HCT116 (cell line): ENCODE data around the gene IQUB. TPM values are rescaled to one million over a fixed set of nuclear protein-coding genes. Genes with fewer than 3 reads are reported as not detected.

ENCODE experiments used
- ATAC-seq: fragments of 200-7000 bp; cut with Tn5 transposase; 2 replicates; pipeline ENCODE4 v1.9.1; 2020; ENCODE audit warnings: mild to moderate bottlenecking, moderate library complexity
- BruUV-seq: library from RNA; stranded (reverse); fragments of 400-500 nt; replicated peaks from 2 replicates; lab custom pipeline; 2021; lab: Mats Ljungman, UMichigan
- CTCF ChIA-PET: fragments of 300-600 bp; sonication (Branson Sonifier 250); formaldehyde crosslinking; loops from one replicate; lab custom pipeline; 2021; ENCODE audit warnings: antibody characterized with exemption; lab: Charles Lee
- POLR2A ChIA-PET: fragments of 300-600, 350-600 bp; sonication (Branson Sonifier 250); formaldehyde crosslinking; loops from one replicate; lab custom pipeline; 2021; ENCODE audit warnings: antibody characterized with exemption; lab: Charles Lee
- RAD21 ChIA-PET, 2 experiments: fragments of 300-600 bp; sonication (Branson Sonifier 250); formaldehyde crosslinking; loops; one replicate each; lab custom pipeline; 2023; ENCODE audit warnings: low total read pairs in 2 of 2; ENCODE audit not compliant: uncharacterized antibody in 2 of 2, unreplicated experiment in 2 of 2, low non-redundant PET in 1 of 2; lab: Charles Lee
- DNase-seq: peaks from one replicate; pipeline ENCODE4 v3.0.0-alpha.2; 2010; ENCODE audit warnings: low read depth, low spot score
- H2AFZ ChIP-seq: fragments of 200-600 bp; shearing (Covaris generic), sonication (generic); 2 replicates; pipeline ENCODE4 v1.6.1; 2017; ENCODE audit warnings: low read depth, mixed run types, mixed read lengths, antibody characterized with exemption, low read length; ENCODE audit not compliant: poor library complexity, severe bottlenecking
- H3K27ac ChIP-seq: 2 replicates; pipeline ENCODE4 v1.5.1; 2012; ENCODE audit warnings: low read depth, low read length
- H3K27me3 ChIP-seq: fragments of 200-600 bp; sonication (generic); 2 replicates; pipeline ENCODE4 v1.6.1; 2016; ENCODE audit warnings: mixed run types, low read length, mixed read lengths; ENCODE audit not compliant: insufficient read depth
- H3K36me3 ChIP-seq, 2 experiments: fragments of 200-500 bp in 1 of 2; fragments of 200-600 bp in 1 of 2; sonication (Bioruptor generic) in 1 of 2; sonication (generic) in 1 of 2; 2 replicates each; pipeline versions ENCODE4 v1.5.1 to v1.6.1; 2014 to 2016; ENCODE audit warnings: low read length in 2 of 2, inconsistent platforms in 1 of 2, mixed read lengths in 1 of 2, mixed run types in 1 of 2; ENCODE audit not compliant: insufficient read depth in 2 of 2, control insufficient read depth in 1 of 2
- H3K4me1 ChIP-seq, 2 experiments: fragments of 200-600 bp in 1 of 2; sonication (generic) in 1 of 2; 2 replicates each; pipeline versions ENCODE4 v1.5.1 to v1.6.1; 2012 to 2017; ENCODE audit warnings: low read length in 2 of 2, inconsistent platforms in 1 of 2, mild to moderate bottlenecking in 1 of 2, mixed read lengths in 1 of 2, mixed run types in 1 of 2, moderate library complexity in 1 of 2; ENCODE audit not compliant: insufficient read depth in 2 of 2, control insufficient read depth in 1 of 2
- H3K4me2 ChIP-seq: fragments of 200-600 bp; sonication (generic); 2 replicates; pipeline ENCODE4 v1.6.1; 2017; ENCODE audit warnings: mixed run types, low read length, mixed read lengths
- H3K4me3 ChIP-seq, 2 experiments: fragments of 200-600 bp in 1 of 2; sonication (generic) in 1 of 2; replicated peaks in 1 of 2; 2 replicates each; pipeline ENCODE4 v1.5.1; 2011 to 2016; ENCODE audit warnings: low read length in 2 of 2, control low read depth in 1 of 2, low read depth in 1 of 2, mild to moderate bottlenecking in 1 of 2, mixed read lengths in 1 of 2, mixed run types in 1 of 2
- H3K79me2 ChIP-seq: fragments of 200-600 bp; sonication (generic); 2 replicates; pipeline ENCODE4 v1.6.1; 2017; ENCODE audit warnings: mild to moderate bottlenecking, mixed run types, low read length, moderate library complexity, mixed read lengths; ENCODE audit not compliant: insufficient read depth
- H3K9ac ChIP-seq: fragments of 200-600 bp; sonication (generic); 2 replicates; pipeline ENCODE4 v1.6.1; 2016; ENCODE audit warnings: low read length, mixed read lengths
- H3K9me2 ChIP-seq: fragments of 200-600 bp; sonication (generic), shearing (Covaris generic); 2 replicates; pipeline ENCODE4 v1.6.1; 2017; ENCODE audit warnings: mixed run types, mild to moderate bottlenecking, moderate library complexity; ENCODE audit not compliant: insufficient read depth
- H3K9me3 ChIP-seq, 2 experiments: fragments of 200-500 bp in 1 of 2; fragments of 200-600 bp in 1 of 2; sonication (Bioruptor generic) in 1 of 2; sonication (generic) in 1 of 2; 2 replicates each; pipeline ENCODE4 v1.6.1; 2014 to 2017; ENCODE audit warnings: low read length in 2 of 2, mixed read lengths in 2 of 2, inconsistent platforms in 1 of 2, low read depth in 1 of 2, mild to moderate bottlenecking in 1 of 2, mixed run types in 1 of 2, moderate library complexity in 1 of 2; ENCODE audit not compliant: control insufficient read depth in 1 of 2, insufficient read depth in 1 of 2
- H4K20me1 ChIP-seq: fragments of 200-600 bp; sonication (generic), shearing (Covaris generic); 2 replicates; pipeline ENCODE4 v1.6.1; 2017; ENCODE audit warnings: mixed run types, mild to moderate bottlenecking, moderate library complexity; ENCODE audit not compliant: insufficient read depth
- EZH2phosphoT487 ChIP-seq: fragments of 200-600 bp; IDR thresholded peaks from 2 replicates; pipeline ENCODE4 v1.6.1; 2018; ENCODE audit warnings: antibody characterized with exemption, borderline replicate concordance
- FOSL1 ChIP-seq: IDR thresholded peaks from 2 replicates; pipeline ENCODE4 v1.6.1; 2012; ENCODE audit warnings: low read depth
- POLR2AphosphoS5 ChIP-seq: IDR thresholded peaks from 2 replicates; pipeline ENCODE4 v1.6.1; 2011; ENCODE audit warnings: mild to moderate bottlenecking, low read depth, low read length, moderate library complexity
- RAD21 ChIP-seq: IDR thresholded peaks from 2 replicates; pipeline ENCODE4 v1.6.1; 2012; ENCODE audit warnings: low read depth, mild to moderate bottlenecking
- SP1 ChIP-seq: IDR thresholded peaks from 2 replicates; pipeline ENCODE4 v1.6.1; 2012; ENCODE audit warnings: low read depth
- TCF7L2 ChIP-seq: IDR thresholded peaks from 2 replicates; pipeline ENCODE4 v1.7.0; 2011; ENCODE audit warnings: borderline replicate concordance, inconsistent platforms; ENCODE audit not compliant: insufficient read depth, insufficient read length; ENCODE audit errors: extremely low read depth
- ZFX ChIP-seq: fragments of 450-650 bp; IDR thresholded peaks from 2 replicates; pipeline ENCODE4 v1.6.1; 2017
- intact Hi-C: fragments of 100-400 bp; cut with micrococcal nuclease; formaldehyde crosslinking; loops from 2 replicates; pipeline ENCODE4 v1.10.0; 2022
- total RNA-seq: library from RNA; stranded (reverse); gene quantifications from one replicate; pipeline ENCODE4 v1.2.1, GENCODE V29; 2021; ENCODE audit not compliant: unreplicated experiment
- TF ChIP-seq, protein P1 (sequence below), 3 experiments: fragments of 200-600 bp in 1 of 3; sonication (generic) in 1 of 3; IDR thresholded peaks in 2 of 3; conservative IDR thresholded peaks in 1 of 3; 2 replicates each; pipeline ENCODE4 v1.5.1; 2012 to 2017; ENCODE audit warnings: low read depth in 2 of 3, low read length in 2 of 3, antibody characterized with exemption in 1 of 3, borderline replicate concordance in 1 of 3, control low read depth in 1 of 3, mild to moderate bottlenecking in 1 of 3, mixed read lengths in 1 of 3, mixed run types in 1 of 3, moderate library complexity in 1 of 3; ENCODE audit not compliant: insufficient read depth in 1 of 3
- TF ChIP-seq, protein P2 (sequence below): IDR thresholded peaks from 2 replicates; pipeline ENCODE4 v1.6.1; 2012

Gene IQUB
- total RNA-seq, 1 experiment from 2014 or later, result 0.79 TPM

- H3K27ac ChIP-seq, result no peak overlapping the region
- H4K20me1 ChIP-seq, result no peaks in the 10 kb centered on the region
- H3K36me3 ChIP-seq, result no peaks in the 10 kb centered on the region
- H2AFZ ChIP-seq, result no peak overlapping the region
- ChIA-PET POLR2A (no interaction called here), CTCF (interaction anchor here (0.9 to 1.0 kb wide), 3 partner anchors 20 to 44 kb away, joined by 3 to 14 read pairs (median 5); partner anchors contain the start of gene NDUFA5), RAD21 (interaction anchor here in 1 of 2 experiments (1.0 kb wide), 1 partner anchor 43 kb away, joined by 4 read pairs; no protein-coding TSS in a partner anchor)
- H3K4me3 ChIP-seq, result no peak overlapping the region
- BruUV-seq, result no TSS peak
- TF ChIP-seq, protein P1, sequence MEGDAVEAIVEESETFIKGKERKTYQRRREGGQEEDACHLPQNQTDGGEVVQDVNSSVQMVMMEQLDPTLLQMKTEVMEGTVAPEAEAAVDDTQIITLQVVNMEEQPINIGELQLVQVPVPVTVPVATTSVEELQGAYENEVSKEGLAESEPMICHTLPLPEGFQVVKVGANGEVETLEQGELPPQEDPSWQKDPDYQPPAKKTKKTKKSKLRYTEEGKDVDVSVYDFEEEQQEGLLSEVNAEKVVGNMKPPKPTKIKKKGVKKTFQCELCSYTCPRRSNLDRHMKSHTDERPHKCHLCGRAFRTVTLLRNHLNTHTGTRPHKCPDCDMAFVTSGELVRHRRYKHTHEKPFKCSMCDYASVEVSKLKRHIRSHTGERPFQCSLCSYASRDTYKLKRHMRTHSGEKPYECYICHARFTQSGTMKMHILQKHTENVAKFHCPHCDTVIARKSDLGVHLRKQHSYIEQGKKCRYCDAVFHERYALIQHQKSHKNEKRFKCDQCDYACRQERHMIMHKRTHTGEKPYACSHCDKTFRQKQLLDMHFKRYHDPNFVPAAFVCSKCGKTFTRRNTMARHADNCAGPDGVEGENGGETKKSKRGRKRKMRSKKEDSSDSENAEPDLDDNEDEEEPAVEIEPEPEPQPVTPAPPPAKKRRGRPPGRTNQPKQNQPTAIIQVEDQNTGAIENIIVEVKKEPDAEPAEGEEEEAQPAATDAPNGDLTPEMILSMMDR (IDR thresholded peaks at IDR 0.05 in 2 of 3, conservative IDR thresholded peaks at IDR 0.05 in 1 of 3; ENCODE audit: borderline replicate concordance in 1 of 3, insufficient read depth in 1 of 3, low read depth in 2 of 3, low read length in 2 of 3), result peak; percentile 26 to 58 (median 47); a peak in 4 of 6 replicates
- TF ChIP-seq POLR2AphosphoS5, result no peak
- TF ChIP-seq RAD21, result peak; percentile 55
- H3K9me3 ChIP-seq, result no peaks in the 10 kb centered on the region
- H3K4me1 ChIP-seq, result peaks cover 11 to 33% of the 10 kb centered on the region in 2 experiments
- H3K9ac ChIP-seq, result no peak overlapping the region; the same call in 1 of the 2 replicates
- DNase-seq (no peak), ATAC-seq (no peak)
- peak overlapping the region; percentile 60 for H3K4me2 ChIP-seq
- no peaks in the 10 kb centered on the region for H3K27me3 ChIP-seq
- H3K79me2 ChIP-seq, result no peaks in the 10 kb centered on the region
- no peaks in the 10 kb centered on the region for H3K9me2 ChIP-seq
- intact Hi-C loops, result loop anchor here (1.0 kb wide), 1 partner anchor 43 kb away; no protein-coding TSS in a partner anchor
Observed at GRCh38 chr7:123537026-123537642, 2.7 kb upstream of the IQUB start.

- H3K4me1 ChIP-seq, result peaks cover 11 to 33% of the 10 kb centered on the region in 2 experiments
- intact Hi-C loops, result no loop called here
- ATAC-seq, result no peak
- peak overlapping the region in 1 of 2 experiments; percentile 6; a peak in 1 of 4 replicates for H3K4me3 ChIP-seq
- no peaks in the 10 kb centered on the region for H3K9me3 ChIP-seq
- H3K9ac ChIP-seq, result no peak overlapping the region; the same call in 1 of the 2 replicates
- H2AFZ ChIP-seq, result peak overlapping the region; percentile 90
- RAD21 ChIA-PET, result no interaction called here
- no peaks in the 10 kb centered on the region for H4K20me1 ChIP-seq
- no peak for DNase-seq
- H3K9me2 ChIP-seq, result no peaks in the 10 kb centered on the region
- no peaks in the 10 kb centered on the region for H3K27me3 ChIP-seq
- POLR2A ChIA-PET, result interaction anchor here (1.3 kb wide), 1 partner anchor 23 kb away, joined by 6 read pairs; the partner anchor contains the start of gene NDUFA5
- TF ChIP-seq, protein P2, sequence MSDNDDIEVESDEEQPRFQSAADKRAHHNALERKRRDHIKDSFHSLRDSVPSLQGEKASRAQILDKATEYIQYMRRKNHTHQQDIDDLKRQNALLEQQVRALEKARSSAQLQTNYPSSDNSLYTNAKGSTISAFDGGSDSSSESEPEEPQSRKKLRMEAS, result no peak
- TF ChIP-seq EZH2phosphoT487, result no peak
- TF ChIP-seq POLR2AphosphoS5, result no peak
- TF ChIP-seq ZFX, result no peak
- TF ChIP-seq SP1, result no peak
- no peak for TF ChIP-seq TCF7L2
- no peak for TF ChIP-seq FOSL1
- no peaks in the 10 kb centered on the region for H3K36me3 ChIP-seq
- TSS peak; percentile 32 for BruUV-seq
- CTCF ChIA-PET, result interaction anchor here (2.6 kb wide), 1 partner anchor 41 kb away, joined by 19 read pairs; no protein-coding TSS in a partner anchor
- H3K79me2 ChIP-seq, result no peaks in the 10 kb centered on the region
- peak overlapping the region; percentile 98 for H3K4me2 ChIP-seq
- H3K27ac ChIP-seq, result no peak overlapping the region
Observed at GRCh38 chr7:123535517-123535916, 1.1 kb upstream of the IQUB start.
